BE2C (cell line): ENCODE results near the gene SEMA3F.
A peak's percentile ranks its signal among the peaks of the same experiment; 100 is the strongest.

ENCODE experiments used
- DNase-seq: peaks from one replicate; pipeline ENCODE4 v3.0.0-alpha.2; 2020
- H3K27me3 ChIP-seq: fragments of 250-450 bp; sonication (Bioruptor Pico); 2 replicates; pipeline ENCODE4 v1.5.1; 2020; ENCODE audit warnings: mild to moderate bottlenecking
- H3K36me3 ChIP-seq: fragments of 250-450 bp; sonication (Bioruptor Pico); 2 replicates; pipeline ENCODE4 v1.5.1; 2020; ENCODE audit warnings: mild to moderate bottlenecking
- H3K4me1 ChIP-seq: fragments of 250-450 bp; sonication (Bioruptor Pico); 2 replicates; pipeline ENCODE4 v1.5.1; 2020
- H3K4me3 ChIP-seq: 2 replicates; pipeline ENCODE4 v1.5.1; 2011; ENCODE audit warnings: low read depth, low read length
- H3K9me3 ChIP-seq: fragments of 250-450 bp; sonication (Bioruptor Pico); 2 replicates; pipeline ENCODE4 v1.5.1; 2020
- CTCF ChIP-seq: IDR thresholded peaks from 2 replicates; pipeline ENCODE4 v1.5.1; 2012; ENCODE audit warnings: mild to moderate bottlenecking, low read depth, low read length

The SEMA3F gene

GRCh38 chr3:50194128-50194902, 39.2 kb downstream of the SEMA3F start:
- TF ChIP-seq CTCF: peak; percentile 65
- peaks cover 20% of the 10 kb centered on the region for H3K27me3 ChIP-seq
- H3K36me3 ChIP-seq: no peaks in the 10 kb centered on the region
- H3K4me1 ChIP-seq: no peaks in the 10 kb centered on the region
- no peak overlapping the region for H3K4me3 ChIP-seq
- peak; percentile 61 for DNase-seq
- no peaks in the 10 kb centered on the region for H3K9me3 ChIP-seq

GRCh38 chr3:50194903-50195500, 39.9 kb downstream of the SEMA3F start:
- Histone ChIP-seq H3K9me3 (no peaks in the 10 kb centered on the region), H3K36me3 (no peaks in the 10 kb centered on the region), H3K27me3 (peaks cover 20% of the 10 kb centered on the region), H3K4me3 (no peak overlapping the region), H3K4me1 (no peaks in the 10 kb centered on the region)
- DNase-seq: no peak
- TF ChIP-seq CTCF: no peak

GRCh38 chr3:50195501-50196252, 40.6 kb downstream of the SEMA3F start:
- H3K4me3 ChIP-seq: no peak overlapping the region
- no peaks in the 10 kb centered on the region for H3K4me1 ChIP-seq
- no peak for DNase-seq
- no peak for TF ChIP-seq CTCF
- H3K27me3 ChIP-seq: peaks cover 20% of the 10 kb centered on the region
- no peaks in the 10 kb centered on the region for H3K9me3 ChIP-seq
- no peaks in the 10 kb centered on the region for H3K36me3 ChIP-seq

- Histone ChIP-seq H3K36me3 (no peaks in the 10 kb centered on the region), H3K27me3 (peaks cover 20% of the 10 kb centered on the region), H3K9me3 (no peaks in the 10 kb centered on the region), H3K4me3 (no peak overlapping the region), H3K4me1 (no peaks in the 10 kb centered on the region)
- no peak for TF ChIP-seq CTCF
- DNase-seq: no peak
These were observed 41.2 kb downstream of the SEMA3F start for GRCh38 chr3:50196253-50196801.

- TF ChIP-seq CTCF: no peak; the same call in 1 of the 2 replicates
- no peak overlapping the region for H3K4me3 ChIP-seq
- peak; percentile 31 for DNase-seq
- no peaks in the 10 kb centered on the region for H3K9me3 ChIP-seq
- H3K4me1 ChIP-seq: no peaks in the 10 kb centered on the region
- H3K27me3 ChIP-seq: peaks cover 8% of the 10 kb centered on the region
- H3K36me3 ChIP-seq: no peaks in the 10 kb centered on the region
These were observed 46.6 kb downstream of the SEMA3F start for GRCh38 chr3:50201573-50202315.
